SU-DHL-6 (cell line): ENCODE results near the gene ZNF746.

ENCODE experiments used
- CTCF ChIP-seq: fragments of 200-600 bp; sonication (generic); IDR thresholded peaks from one replicate; pipeline ENCODE4 v1.5.1; 2017; ENCODE audit warnings: antibody characterized with exemption, mild to moderate bottlenecking, low read length, moderate library complexity; ENCODE audit not compliant: insufficient read depth, poor library complexity, severe bottlenecking
- EZH2phosphoT487 ChIP-seq: fragments of 200-600 bp; sonication (generic), shearing (Covaris generic); conservative IDR thresholded peaks from 2 replicates; pipeline ENCODE4 v1.6.1; 2018; ENCODE audit warnings: mild to moderate bottlenecking, antibody characterized with exemption, low read length, moderate library complexity, mixed read lengths

- TF ChIP-seq CTCF = no peak
- no peak for TF ChIP-seq EZH2phosphoT487
These were observed 74.0 kb downstream of the ZNF746 start for GRCh38 chr7:149423449-149424110.
